ENCODE results near the gene PLCB1.

The PLCB1 gene

GRCh38 chr20:8116067-8116811, 15.8 kb upstream of the PLCB1 start:
- Histone ChIP-seq H2AFZ (ENCODE audit: low read length, unreplicated experiment) (no peak overlapping the region), H3K79me2 (ENCODE audit: control insufficient read depth, insufficient read depth, low read length, unreplicated experiment) (no peaks in the 10 kb centered on the region), H3K27ac (ENCODE audit: low read depth, low read length) (no peak overlapping the region), H3K27me3 (ENCODE audit: insufficient read depth, low read length) (no peaks in the 10 kb centered on the region), H3K4me3 (ENCODE audit: low read depth, low read length) (no peak overlapping the region), H3K4me1 (ENCODE audit: control insufficient read depth, insufficient read depth, low read length, unreplicated experiment) (no peaks in the 10 kb centered on the region), H3K36me3 (ENCODE audit: insufficient read depth, low read length) (no peaks in the 10 kb centered on the region)

- no peak overlapping the region for H3K27ac ChIP-seq (ENCODE audit: low read depth, low read length)
- no peaks in the 10 kb centered on the region for H3K4me1 ChIP-seq (ENCODE audit: control insufficient read depth, insufficient read depth, low read length, unreplicated experiment)
- no peaks in the 10 kb centered on the region for H3K27me3 ChIP-seq (ENCODE audit: insufficient read depth, low read length)
- H3K4me3 ChIP-seq (ENCODE audit: low read depth, low read length): no peak overlapping the region
- no peak overlapping the region for H2AFZ ChIP-seq (ENCODE audit: low read length, unreplicated experiment)
- H3K79me2 ChIP-seq (ENCODE audit: control insufficient read depth, insufficient read depth, low read length, unreplicated experiment): no peaks in the 10 kb centered on the region
- no peaks in the 10 kb centered on the region for H3K36me3 ChIP-seq (ENCODE audit: insufficient read depth, low read length)
Observed at GRCh38 chr20:8117636-8118035, 14.4 kb upstream of the PLCB1 start.

- Histone ChIP-seq H3K27ac (ENCODE audit: low read depth, low read length) (no peak overlapping the region), H3K4me1 (ENCODE audit: control insufficient read depth, insufficient read depth, low read length, unreplicated experiment) (no peaks in the 10 kb centered on the region), H2AFZ (ENCODE audit: low read length, unreplicated experiment) (no peak overlapping the region), H3K79me2 (ENCODE audit: control insufficient read depth, insufficient read depth, low read length, unreplicated experiment) (no peaks in the 10 kb centered on the region), H3K36me3 (ENCODE audit: insufficient read depth, low read length) (no peaks in the 10 kb centered on the region), H3K4me3 (ENCODE audit: low read depth, low read length) (no peak overlapping the region), H3K27me3 (ENCODE audit: insufficient read depth, low read length) (no peaks in the 10 kb centered on the region)
Observed at GRCh38 chr20:8118039-8118438, 14.0 kb upstream of the PLCB1 start.

- H3K27me3 ChIP-seq (ENCODE audit: insufficient read depth, low read length): no peaks in the 10 kb centered on the region
- H3K4me1 ChIP-seq (ENCODE audit: control insufficient read depth, insufficient read depth, low read length, unreplicated experiment): no peaks in the 10 kb centered on the region
- H3K27ac ChIP-seq (ENCODE audit: low read depth, low read length): no peak overlapping the region
Observed at GRCh38 chr20:8118760-8119159, 13.3 kb upstream of the PLCB1 start.

GRCh38 chr20:8121666-8122065, 10.4 kb upstream of the PLCB1 start:
- Histone ChIP-seq H3K27ac (ENCODE audit: low read depth, low read length) (no peak overlapping the region), H3K27me3 (ENCODE audit: insufficient read depth, low read length) (no peaks in the 10 kb centered on the region), H2AFZ (ENCODE audit: low read length, unreplicated experiment) (no peak overlapping the region), H3K79me2 (ENCODE audit: control insufficient read depth, insufficient read depth, low read length, unreplicated experiment) (no peaks in the 10 kb centered on the region), H3K4me1 (ENCODE audit: control insufficient read depth, insufficient read depth, low read length, unreplicated experiment) (no peaks in the 10 kb centered on the region), H3K4me3 (ENCODE audit: low read depth, low read length) (no peak overlapping the region), H3K36me3 (ENCODE audit: insufficient read depth, low read length) (no peaks in the 10 kb centered on the region)

More at GRCh38 chr20:8118760-8119159, 13.3 kb upstream of the PLCB1 start:
- Histone ChIP-seq H3K79me2 (ENCODE audit: control insufficient read depth, insufficient read depth, low read length, unreplicated experiment) (no peaks in the 10 kb centered on the region), H2AFZ (ENCODE audit: low read length, unreplicated experiment) (no peak overlapping the region), H3K4me3 (ENCODE audit: low read depth, low read length) (no peak overlapping the region), H3K36me3 (ENCODE audit: insufficient read depth, low read length) (no peaks in the 10 kb centered on the region)

- no peaks in the 10 kb centered on the region for H3K4me1 ChIP-seq (ENCODE audit: control insufficient read depth, insufficient read depth, low read length, unreplicated experiment)
- H2AFZ ChIP-seq (ENCODE audit: low read length, unreplicated experiment): no peak overlapping the region
- no peaks in the 10 kb centered on the region for H3K27me3 ChIP-seq (ENCODE audit: insufficient read depth, low read length)
- no peaks in the 10 kb centered on the region for H3K36me3 ChIP-seq (ENCODE audit: insufficient read depth, low read length)
- no peak overlapping the region for H3K4me3 ChIP-seq (ENCODE audit: low read depth, low read length)
- no peaks in the 10 kb centered on the region for H3K79me2 ChIP-seq (ENCODE audit: control insufficient read depth, insufficient read depth, low read length, unreplicated experiment)
- H3K27ac ChIP-seq (ENCODE audit: low read depth, low read length): no peak overlapping the region
Observed at GRCh38 chr20:8124639-8125038, 7.4 kb upstream of the PLCB1 start.

- Histone ChIP-seq H2AFZ (ENCODE audit: low read length, unreplicated experiment) (no peak overlapping the region), H3K4me3 (ENCODE audit: low read depth, low read length) (no peak overlapping the region), H3K27me3 (ENCODE audit: insufficient read depth, low read length) (no peaks in the 10 kb centered on the region), H3K4me1 (ENCODE audit: control insufficient read depth, insufficient read depth, low read length, unreplicated experiment) (no peaks in the 10 kb centered on the region), H3K36me3 (ENCODE audit: insufficient read depth, low read length) (no peaks in the 10 kb centered on the region), H3K27ac (ENCODE audit: low read depth, low read length) (no peak overlapping the region), H3K79me2 (ENCODE audit: control insufficient read depth, insufficient read depth, low read length, unreplicated experiment) (no peaks in the 10 kb centered on the region)
Observed at GRCh38 chr20:8126181-8126580, 5.9 kb upstream of the PLCB1 start.

GRCh38 chr20:8126841-8127378, 5.2 kb upstream of the PLCB1 start:
- H2AFZ ChIP-seq (ENCODE audit: low read length, unreplicated experiment): no peak overlapping the region
- no peak overlapping the region for H3K27ac ChIP-seq (ENCODE audit: low read depth, low read length)
- H3K36me3 ChIP-seq (ENCODE audit: insufficient read depth, low read length): no peaks in the 10 kb centered on the region
- H3K4me1 ChIP-seq (ENCODE audit: control insufficient read depth, insufficient read depth, low read length, unreplicated experiment): no peaks in the 10 kb centered on the region
- no peak overlapping the region for H3K4me3 ChIP-seq (ENCODE audit: low read depth, low read length)
- no peaks in the 10 kb centered on the region for H3K79me2 ChIP-seq (ENCODE audit: control insufficient read depth, insufficient read depth, low read length, unreplicated experiment)
- H3K27me3 ChIP-seq (ENCODE audit: insufficient read depth, low read length): no peaks in the 10 kb centered on the region

GRCh38 chr20:8127553-8128255, 4.4 kb upstream of the PLCB1 start:
- no peak overlapping the region for H3K27ac ChIP-seq (ENCODE audit: low read depth, low read length)
- H3K4me3 ChIP-seq (ENCODE audit: low read depth, low read length): no peak overlapping the region
- no peaks in the 10 kb centered on the region for H3K79me2 ChIP-seq (ENCODE audit: control insufficient read depth, insufficient read depth, low read length, unreplicated experiment)
- no peaks in the 10 kb centered on the region for H3K36me3 ChIP-seq (ENCODE audit: insufficient read depth, low read length)
- H2AFZ ChIP-seq (ENCODE audit: low read length, unreplicated experiment): no peak overlapping the region
- H3K27me3 ChIP-seq (ENCODE audit: insufficient read depth, low read length): no peaks in the 10 kb centered on the region
- no peaks in the 10 kb centered on the region for H3K4me1 ChIP-seq (ENCODE audit: control insufficient read depth, insufficient read depth, low read length, unreplicated experiment)

- Histone ChIP-seq H3K79me2 (ENCODE audit: control insufficient read depth, insufficient read depth, low read length, unreplicated experiment) (peaks cover 2% of the 10 kb centered on the region), H3K4me3 (ENCODE audit: low read depth, low read length) (no peak overlapping the region), H3K4me1 (ENCODE audit: control insufficient read depth, insufficient read depth, low read length, unreplicated experiment) (peaks cover 6% of the 10 kb centered on the region), H2AFZ (ENCODE audit: low read length, unreplicated experiment) (no peak overlapping the region), H3K27me3 (ENCODE audit: insufficient read depth, low read length) (no peaks in the 10 kb centered on the region), H3K27ac (ENCODE audit: low read depth, low read length) (no peak overlapping the region), H3K36me3 (ENCODE audit: insufficient read depth, low read length) (no peaks in the 10 kb centered on the region)
Observed at GRCh38 chr20:8128291-8129060, 3.6 kb upstream of the PLCB1 start.

Data from ACC112 (cell line).